PC-9 (cell line): ENCODE data around the gene TNIK. TPM values are rescaled to one million over a fixed set of nuclear protein-coding genes. Genes with fewer than 3 reads are reported as not detected.

Source experiments
- BruUV-seq: library from RNA; stranded (reverse); fragments of 400-500 nt; replicated peaks from 2 replicates; lab custom pipeline; 2021; lab: Mats Ljungman, UMichigan
- CTCF ChIA-PET: fragments of 300-600 bp; sonication (Branson Sonifier 250); formaldehyde crosslinking; loops from one replicate; lab custom pipeline; 2022; ENCODE audit warnings: antibody characterized with exemption; lab: Charles Lee
- POLR2A ChIA-PET: fragments of 300-600 bp; sonication (Branson Sonifier 250); formaldehyde crosslinking; loops from one replicate; lab custom pipeline; 2022; ENCODE audit warnings: antibody characterized with exemption; ENCODE audit not compliant: unreplicated experiment; lab: Charles Lee
- DNase-seq, 2 experiments: peaks; one replicate each; pipeline versions ENCODE4 v3.0.0 to v3.0.0-alpha.2; 2015 to 2022; ENCODE audit warnings: mixed read lengths in 1 of 2
- H2AFZ ChIP-seq: fragments of 200-600 bp; sonication (generic); 2 replicates; pipeline ENCODE4 v1.8.1; 2017; ENCODE audit warnings: antibody characterized with exemption
- H3F3A ChIP-seq: fragments of 200-600 bp; sonication (generic); 2 replicates; pipeline ENCODE4 v1.8.1; 2017; ENCODE audit warnings: antibody characterized with exemption, mild to moderate bottlenecking, low read depth; ENCODE audit not compliant: insufficient read depth
- H3K27ac ChIP-seq: fragments of 200-600 bp; sonication (generic); 2 replicates; pipeline ENCODE4 v1.6.1; 2016; ENCODE audit warnings: mixed run types
- H3K27me3 ChIP-seq: fragments of 200-600 bp; sonication (generic); 2 replicates; pipeline ENCODE4 v1.6.1; 2016; ENCODE audit warnings: low read depth, mixed run types; ENCODE audit not compliant: insufficient read depth
- H3K36me3 ChIP-seq: fragments of 200-600 bp; sonication (generic); 2 replicates; pipeline ENCODE4 v1.6.1; 2016; ENCODE audit warnings: low read depth, mixed run types
- H3K4me1 ChIP-seq: fragments of 200-600 bp; sonication (generic); replicated peaks from 2 replicates; pipeline ENCODE4 v1.6.1; 2016; ENCODE audit warnings: mixed run types; ENCODE audit not compliant: insufficient read depth
- H3K4me2 ChIP-seq: fragments of 200-600 bp; sonication (generic); 2 replicates; pipeline ENCODE4 v1.6.1; 2017; ENCODE audit warnings: mixed run types
- H3K4me3 ChIP-seq: fragments of 200-600 bp; sonication (generic); 2 replicates; pipeline ENCODE4 v1.6.1; 2016; ENCODE audit warnings: mixed run types
- H3K79me2 ChIP-seq: fragments of 200-600 bp; sonication (generic); 2 replicates; pipeline ENCODE4 v1.6.1; 2017; ENCODE audit warnings: low read depth, mixed run types
- H3K9me2 ChIP-seq: fragments of 200-600 bp; sonication (generic); 2 replicates; pipeline ENCODE4 v1.8.1; 2017; ENCODE audit warnings: mild to moderate bottlenecking; ENCODE audit not compliant: insufficient read depth
- H3K9me3 ChIP-seq: fragments of 200-600 bp; sonication (generic); 2 replicates; pipeline ENCODE4 v1.8.1; 2016; ENCODE audit warnings: low read depth; ENCODE audit not compliant: insufficient read depth
- H4K20me1 ChIP-seq: fragments of 200-600 bp; sonication (generic); 2 replicates; pipeline ENCODE4 v1.8.1; 2017; ENCODE audit not compliant: insufficient read depth
- EZH2 ChIP-seq: fragments of 200-600 bp; sonication (generic); IDR thresholded peaks from 2 replicates; pipeline ENCODE4 v1.8.0; 2017; ENCODE audit warnings: antibody characterized with exemption, low read depth
- intact Hi-C: fragments of 100-400 bp; cut with micrococcal nuclease; formaldehyde crosslinking; loops from one replicate; pipeline ENCODE4 v1.10.0; 2022; ENCODE audit not compliant: unreplicated experiment
- total RNA-seq: library from RNA; stranded (reverse); gene quantifications from 2 replicates; pipeline ENCODE4 v1.2.3, GENCODE V29; 2021
- TF ChIP-seq, protein P1 (sequence below): fragments of 200-600 bp; sonication (generic); conservative IDR thresholded peaks from 2 replicates; pipeline ENCODE4 v1.6.1; 2017; ENCODE audit warnings: mixed run types, antibody characterized with exemption, mild to moderate bottlenecking, moderate library complexity

Gene TNIK
- total RNA-seq, 1 experiment from 2014 or later: 30.7 TPM

DNA sequence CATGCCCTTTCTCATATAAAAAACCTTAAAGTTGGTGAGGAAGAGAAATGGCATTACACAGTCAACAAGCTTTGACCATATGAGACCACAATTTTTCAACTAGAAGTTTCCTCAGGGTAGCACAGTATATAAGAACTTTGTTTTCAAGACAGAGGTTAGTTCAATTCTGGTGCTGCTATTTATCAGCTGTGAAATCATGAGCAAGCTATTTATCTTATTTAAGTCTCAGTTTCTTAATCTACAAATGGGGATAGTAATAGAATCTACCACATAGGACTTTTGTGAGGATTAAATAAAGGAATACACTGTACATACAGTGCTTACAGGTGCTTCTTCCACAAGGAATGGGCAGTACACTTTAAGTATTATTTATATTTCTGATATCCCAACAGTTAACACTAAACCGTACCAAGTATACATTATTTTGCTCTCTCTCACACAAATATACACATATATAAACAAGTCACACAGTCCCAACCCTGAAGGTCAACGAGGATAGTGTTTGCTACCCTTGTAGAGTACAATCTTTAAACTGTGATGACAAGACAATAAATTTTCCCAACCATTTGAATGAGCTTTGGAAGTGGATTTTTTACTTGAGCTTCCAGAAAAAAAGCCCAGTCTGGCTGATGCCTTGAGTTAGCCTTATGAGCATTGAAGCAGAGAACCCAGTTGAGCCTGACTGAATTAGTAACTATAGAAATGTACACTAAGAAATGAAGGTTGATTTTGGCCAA is 178.8 kb downstream of the TNIK start:
- no peaks in the 10 kb centered on the region for H4K20me1 ChIP-seq
- CTCF ChIA-PET: no interaction called here
- POLR2A ChIA-PET: no interaction called here

DNA sequence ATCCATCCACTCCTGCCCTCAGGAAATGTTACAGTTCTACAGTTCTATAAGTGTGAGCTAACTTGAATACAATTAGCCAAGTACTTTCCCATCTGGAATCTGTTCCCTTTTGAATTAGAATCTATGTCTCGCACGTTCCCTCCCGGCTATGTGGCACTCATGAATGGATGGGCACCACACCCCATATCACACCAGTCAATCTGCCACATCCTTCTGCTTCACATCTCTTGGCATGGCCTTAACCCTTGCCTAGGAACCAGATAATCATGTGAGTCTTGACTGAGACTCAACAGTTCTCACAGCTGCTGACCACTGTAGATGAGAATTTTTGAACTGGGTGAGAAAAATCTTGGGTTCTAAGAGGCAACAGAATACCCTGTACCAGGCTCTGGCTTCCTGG is 180.2 kb downstream of the TNIK start:
- H3K36me3 ChIP-seq: no peaks in the 10 kb centered on the region
- no peak overlapping the region for H2AFZ ChIP-seq
- intact Hi-C loops: no loop called here
- DNase-seq: no peak
- POLR2A ChIA-PET: interaction anchor here (0.6 kb wide), 1 partner anchor 408 kb away, joined by 3 read pairs; no protein-coding TSS in a partner anchor
- no peaks in the 10 kb centered on the region for H3K9me3 ChIP-seq
- CTCF ChIA-PET: interaction anchor here (0.6 kb wide), 1 partner anchor 1185 kb away, joined by 3 read pairs; no protein-coding TSS in a partner anchor
- TF ChIP-seq EZH2: no peak
- TF ChIP-seq, protein P1, sequence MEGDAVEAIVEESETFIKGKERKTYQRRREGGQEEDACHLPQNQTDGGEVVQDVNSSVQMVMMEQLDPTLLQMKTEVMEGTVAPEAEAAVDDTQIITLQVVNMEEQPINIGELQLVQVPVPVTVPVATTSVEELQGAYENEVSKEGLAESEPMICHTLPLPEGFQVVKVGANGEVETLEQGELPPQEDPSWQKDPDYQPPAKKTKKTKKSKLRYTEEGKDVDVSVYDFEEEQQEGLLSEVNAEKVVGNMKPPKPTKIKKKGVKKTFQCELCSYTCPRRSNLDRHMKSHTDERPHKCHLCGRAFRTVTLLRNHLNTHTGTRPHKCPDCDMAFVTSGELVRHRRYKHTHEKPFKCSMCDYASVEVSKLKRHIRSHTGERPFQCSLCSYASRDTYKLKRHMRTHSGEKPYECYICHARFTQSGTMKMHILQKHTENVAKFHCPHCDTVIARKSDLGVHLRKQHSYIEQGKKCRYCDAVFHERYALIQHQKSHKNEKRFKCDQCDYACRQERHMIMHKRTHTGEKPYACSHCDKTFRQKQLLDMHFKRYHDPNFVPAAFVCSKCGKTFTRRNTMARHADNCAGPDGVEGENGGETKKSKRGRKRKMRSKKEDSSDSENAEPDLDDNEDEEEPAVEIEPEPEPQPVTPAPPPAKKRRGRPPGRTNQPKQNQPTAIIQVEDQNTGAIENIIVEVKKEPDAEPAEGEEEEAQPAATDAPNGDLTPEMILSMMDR: no peak
- no peak overlapping the region for H3K4me3 ChIP-seq
- no peaks in the 10 kb centered on the region for H3K27me3 ChIP-seq
- H3K79me2 ChIP-seq: 0 out of 2 replicates have a peak, but pooled peaks cover 6% of the 10 kb centered on the region
- H4K20me1 ChIP-seq: no peaks in the 10 kb centered on the region
- no peaks in the 10 kb centered on the region; the same call in 1 of the 2 replicates for H3F3A ChIP-seq
- no peak overlapping the region for H3K4me2 ChIP-seq
- BruUV-seq: no TSS peak
- peaks cover 6% of the 10 kb centered on the region for H3K4me1 ChIP-seq
- H3K27ac ChIP-seq: no peak overlapping the region
- H3K9me2 ChIP-seq: no peaks in the 10 kb centered on the region

More for the DNA sequence above, 178.8 kb downstream of the TNIK start:
- intact Hi-C loops: no loop called here
- H3K27ac ChIP-seq: no peak overlapping the region
- H3K9me3 ChIP-seq: no peaks in the 10 kb centered on the region
- no peak for DNase-seq
- H3K36me3 ChIP-seq: no peaks in the 10 kb centered on the region
- no peaks in the 10 kb centered on the region for H3K9me2 ChIP-seq
- no peak overlapping the region for H3K4me3 ChIP-seq
- no peaks in the 10 kb centered on the region for H3K27me3 ChIP-seq
- no peak overlapping the region for H3K4me2 ChIP-seq
- no peaks in the 10 kb centered on the region for H3F3A ChIP-seq
- H3K4me1 ChIP-seq: peaks cover 6% of the 10 kb centered on the region
- H2AFZ ChIP-seq: no peak overlapping the region
- TF ChIP-seq, protein P1: no peak
- no peak for TF ChIP-seq EZH2
- 0 out of 2 replicates have a peak, but pooled peaks cover 4% of the 10 kb centered on the region for H3K79me2 ChIP-seq
- no TSS peak for BruUV-seq

DNA sequence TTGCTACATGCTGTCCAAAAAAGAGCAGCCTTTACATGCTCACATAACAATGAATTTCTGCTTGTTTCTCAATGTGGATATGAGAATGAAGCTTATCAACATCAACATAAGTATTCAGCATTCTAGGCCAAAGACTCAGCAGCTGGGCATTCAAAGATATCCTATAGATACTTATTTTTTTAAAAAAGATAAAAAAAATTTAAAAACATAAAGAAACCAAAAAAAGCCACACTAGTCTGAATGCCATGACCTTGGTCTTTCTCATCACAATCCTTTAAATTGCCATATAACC is 182.0 kb downstream of the TNIK start:
- no peak for TF ChIP-seq EZH2
- TF ChIP-seq, protein P1: no peak
- no peaks in the 10 kb centered on the region for H3K36me3 ChIP-seq
- no peak overlapping the region for H3K4me3 ChIP-seq
- no peaks in the 10 kb centered on the region for H3K9me2 ChIP-seq
- H3K4me2 ChIP-seq: no peak overlapping the region
- H3K79me2 ChIP-seq: 0 out of 2 replicates have a peak, but pooled peaks cover 7% of the 10 kb centered on the region
- H3K4me1 ChIP-seq: no peaks in the 10 kb centered on the region
- no peaks in the 10 kb centered on the region for H4K20me1 ChIP-seq
- H3K27ac ChIP-seq: no peak overlapping the region
- no peaks in the 10 kb centered on the region for H3K27me3 ChIP-seq
- no peaks in the 10 kb centered on the region for H3K9me3 ChIP-seq
- intact Hi-C loops: no loop called here
- CTCF ChIA-PET: no interaction called here
- POLR2A ChIA-PET: no interaction called here
- no peaks in the 10 kb centered on the region; the same call in 1 of the 2 replicates for H3F3A ChIP-seq
- DNase-seq: no peak
- no TSS peak for BruUV-seq
- no peak overlapping the region for H2AFZ ChIP-seq
